Ishikawa (cell line): ENCODE data around the gene ZBTB8OS.

ENCODE experiments used
- CEBPB ChIP-seq: IDR thresholded peaks from 2 replicates; pipeline ENCODE4 v1.6.1; 2012
- EGR1 ChIP-seq: IDR thresholded peaks from 2 replicates; pipeline ENCODE4 v1.6.1; 2012
- EP300 ChIP-seq: IDR thresholded peaks from 2 replicates; pipeline ENCODE4 v1.6.1; 2012; ENCODE audit warnings: borderline replicate concordance
- FOXM1 ChIP-seq: IDR thresholded peaks from 2 replicates; pipeline ENCODE4 v1.6.1; 2012; ENCODE audit warnings: low read depth, borderline replicate concordance
- NFIC ChIP-seq: IDR thresholded peaks from 2 replicates; pipeline ENCODE4 v1.6.1; 2012
- RAD21 ChIP-seq: IDR thresholded peaks from 2 replicates; pipeline ENCODE4 v1.6.1; 2012; ENCODE audit warnings: low read depth
- TAF1 ChIP-seq: IDR thresholded peaks from 2 replicates; pipeline ENCODE4 v1.6.1; 2012; ENCODE audit warnings: low read depth, mild to moderate bottlenecking
- TCF12 ChIP-seq: IDR thresholded peaks from 2 replicates; pipeline ENCODE4 v1.6.1; 2012; ENCODE audit warnings: low read depth
- TEAD4 ChIP-seq: IDR thresholded peaks from 2 replicates; pipeline ENCODE4 v1.6.1; 2012
- YY1 ChIP-seq: IDR thresholded peaks from 2 replicates; pipeline ENCODE4 v1.6.1; 2012; ENCODE audit warnings: low read depth
- ZBTB7A ChIP-seq: IDR thresholded peaks from 2 replicates; pipeline ENCODE4 v1.6.1; 2012; ENCODE audit warnings: low read depth
- TF ChIP-seq, protein P1 (sequence below): IDR thresholded peaks from 2 replicates; pipeline ENCODE4 v1.6.1; 2012
- TF ChIP-seq, protein P2 (sequence below): IDR thresholded peaks from 2 replicates; pipeline ENCODE4 v1.6.1; 2012

DNA sequence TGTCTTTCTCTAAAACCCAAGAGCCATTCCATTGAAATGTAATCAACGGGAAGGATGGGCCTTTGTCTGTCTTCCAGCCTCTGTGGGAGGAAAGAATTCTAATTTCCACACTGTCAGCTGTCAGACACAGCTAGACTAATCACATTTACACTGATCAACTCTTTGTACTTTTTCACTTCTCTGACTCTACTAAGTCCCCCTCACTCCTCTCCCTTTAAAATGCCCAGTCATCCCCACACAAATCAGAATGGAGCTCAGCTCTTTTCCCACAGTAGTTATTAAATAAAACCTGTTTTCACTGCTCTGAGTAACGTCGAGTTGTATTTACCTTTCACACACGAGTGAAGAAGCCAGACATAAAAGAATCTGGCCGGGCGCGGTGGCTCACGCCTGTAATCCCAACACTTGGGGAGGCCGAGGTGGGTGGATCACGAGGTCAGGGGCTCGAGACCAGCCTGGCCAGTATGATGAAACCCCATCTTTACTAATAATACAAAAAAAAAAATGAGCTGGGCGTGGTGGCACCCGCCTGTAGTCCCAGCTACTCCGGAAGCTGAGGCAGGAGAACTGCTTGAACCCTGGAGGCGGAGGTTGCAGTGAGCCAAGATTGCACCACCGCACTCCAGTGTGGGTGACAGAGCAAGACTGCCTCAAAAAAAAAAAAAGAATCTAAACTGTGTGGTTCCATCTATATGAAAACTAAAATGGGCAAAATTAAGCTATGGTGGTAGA, 13.3 kb downstream of the ZBTB8OS start:
- TF ChIP-seq EP300 (no peak), TAF1 (no peak), RAD21 (no peak), FOXM1 (no peak), NFIC (no peak), TEAD4 (no peak), ZBTB7A (no peak), YY1 (no peak), CEBPB (no peak), EGR1 (no peak), TCF12 (no peak)
- TF ChIP-seq, protein P1, sequence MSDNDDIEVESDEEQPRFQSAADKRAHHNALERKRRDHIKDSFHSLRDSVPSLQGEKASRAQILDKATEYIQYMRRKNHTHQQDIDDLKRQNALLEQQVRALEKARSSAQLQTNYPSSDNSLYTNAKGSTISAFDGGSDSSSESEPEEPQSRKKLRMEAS = no peak
- TF ChIP-seq, protein P2, sequence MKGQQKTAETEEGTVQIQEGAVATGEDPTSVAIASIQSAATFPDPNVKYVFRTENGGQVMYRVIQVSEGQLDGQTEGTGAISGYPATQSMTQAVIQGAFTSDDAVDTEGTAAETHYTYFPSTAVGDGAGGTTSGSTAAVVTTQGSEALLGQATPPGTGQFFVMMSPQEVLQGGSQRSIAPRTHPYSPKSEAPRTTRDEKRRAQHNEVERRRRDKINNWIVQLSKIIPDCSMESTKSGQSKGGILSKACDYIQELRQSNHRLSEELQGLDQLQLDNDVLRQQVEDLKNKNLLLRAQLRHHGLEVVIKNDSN = no peak
